MM.1S (cell line): ENCODE measurements around the gene ATG101.
A peak's percentile ranks its signal among the peaks of the same experiment; 100 is the strongest.

Source experiments
- DNase-seq: peaks from one replicate; pipeline ENCODE4 v3.0.0-alpha.2; 2015
- H2AFZ ChIP-seq: fragments of 300-600 bp; sonication (generic); 2 replicates; pipeline ENCODE4 v1.6.0; 2016; ENCODE audit warnings: antibody characterized with exemption, low read length
- H3F3A ChIP-seq: fragments of 300-600 bp; sonication (generic); 2 replicates; pipeline ENCODE4 v1.6.1; 2016; ENCODE audit warnings: mild to moderate bottlenecking, antibody characterized with exemption, low read length, moderate library complexity, mixed read lengths; ENCODE audit not compliant: insufficient read depth
- H3K27ac ChIP-seq: fragments of 300-600 bp; sonication (generic); 2 replicates; pipeline ENCODE4 v1.5.1; 2016; ENCODE audit warnings: mild to moderate bottlenecking, low read length
- H3K27me3 ChIP-seq: fragments of 300-600 bp; sonication (generic); replicated peaks from 2 replicates; pipeline ENCODE4 v1.6.0; 2016; ENCODE audit warnings: low read length; ENCODE audit not compliant: insufficient read depth
- H3K36me3 ChIP-seq: fragments of 300-600 bp; sonication (generic); replicated peaks from 2 replicates; pipeline ENCODE4 v1.6.1; 2016; ENCODE audit warnings: mild to moderate bottlenecking, low read length, mixed read lengths; ENCODE audit not compliant: insufficient read depth
- H3K4me1 ChIP-seq: fragments of 300-600 bp; sonication (generic); 2 replicates; pipeline ENCODE4 v1.6.1; 2016; ENCODE audit warnings: low read length, mixed read lengths
- H3K4me2 ChIP-seq: fragments of 300-600 bp; sonication (generic); 2 replicates; pipeline ENCODE4 v1.6.0; 2016; ENCODE audit warnings: low read depth, low read length
- H3K4me3 ChIP-seq: fragments of 300-600 bp; sonication (generic); 2 replicates; pipeline ENCODE4 v1.5.1; 2016; ENCODE audit warnings: low read length, mixed read lengths
- H3K79me2 ChIP-seq: fragments of 300-600 bp; sonication (generic); 2 replicates; pipeline ENCODE4 v1.6.1; 2016; ENCODE audit warnings: mixed run types, low read length, mixed read lengths
- H3K9ac ChIP-seq: fragments of 300-600 bp; sonication (generic); 2 replicates; pipeline ENCODE4 v1.6.1; 2016; ENCODE audit warnings: low read length, mixed read lengths
- H3K9me2 ChIP-seq: fragments of 300-600 bp; sonication (generic); replicated peaks from 2 replicates; pipeline ENCODE4 v1.6.1; 2016; ENCODE audit warnings: mild to moderate bottlenecking, low read length, mixed read lengths; ENCODE audit not compliant: insufficient read depth
- H3K9me3 ChIP-seq: fragments of 300-600 bp; sonication (generic); replicated peaks from 2 replicates; pipeline ENCODE4 v1.6.1; 2016; ENCODE audit warnings: mild to moderate bottlenecking, low read length, mixed read lengths; ENCODE audit not compliant: insufficient read depth
- H4K20me1 ChIP-seq: fragments of 300-600 bp; sonication (generic); 2 replicates; pipeline ENCODE4 v1.6.1; 2016; ENCODE audit warnings: mild to moderate bottlenecking, low read length, moderate library complexity, mixed read lengths; ENCODE audit not compliant: insufficient read depth
- CTCF ChIP-seq: fragments of 300-600 bp; sonication (generic); IDR thresholded peaks from 2 replicates; pipeline ENCODE4 v1.5.1; 2016; ENCODE audit warnings: antibody characterized with exemption, low read length, mixed read lengths
- EZH2 ChIP-seq: fragments of 300-600 bp; sonication (generic); optimal IDR thresholded peaks from 2 replicates; pipeline ENCODE3; 2017; ENCODE audit warnings: low read depth, mild to moderate bottlenecking, antibody characterized with exemption, low read length, mixed read lengths
- EZH2phosphoT487 ChIP-seq: fragments of 300-600 bp; sonication (generic); IDR thresholded peaks from 2 replicates; pipeline ENCODE4 v1.6.1; 2018; ENCODE audit warnings: antibody characterized with exemption, low read length

The ATG101 gene

DNA sequence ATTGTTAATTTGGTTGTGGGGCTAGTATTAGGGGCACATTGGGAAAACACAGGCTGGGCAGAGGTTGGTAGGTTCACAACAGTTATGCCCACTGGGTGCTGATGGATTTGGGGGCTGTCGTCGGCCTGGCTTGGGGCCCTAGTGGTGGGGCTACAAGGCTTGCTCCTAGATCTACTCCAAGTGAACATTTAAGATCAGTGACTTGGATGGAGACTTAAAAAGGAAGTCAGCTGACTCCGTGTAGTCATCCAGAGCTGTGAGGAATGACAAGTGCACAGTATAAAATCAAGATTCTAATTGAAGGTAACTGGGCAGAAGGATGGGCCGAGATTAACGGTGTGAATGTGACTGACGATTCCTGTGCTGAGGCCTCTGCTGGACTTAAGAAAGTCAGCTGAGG, 31.3 kb upstream of the ATG101 start:
- Histone ChIP-seq H3K79me2 (no peaks in the 10 kb centered on the region), H3K36me3 (no peaks in the 10 kb centered on the region), H3K27ac (no peak overlapping the region), H3F3A (peaks cover 25% of the 10 kb centered on the region), H3K9me2 (no peaks in the 10 kb centered on the region), H3K27me3 (peaks cover 13% of the 10 kb centered on the region; the same call in 1 of the 2 replicates), H2AFZ (no peak overlapping the region), H3K4me2 (no peak overlapping the region), H3K4me1 (peaks cover 11% of the 10 kb centered on the region), H4K20me1 (no peaks in the 10 kb centered on the region), H3K4me3 (no peak overlapping the region), H3K9me3 (no peaks in the 10 kb centered on the region), H3K9ac (no peak overlapping the region)
- no peak for TF ChIP-seq CTCF
- TF ChIP-seq EZH2phosphoT487: no peak
- TF ChIP-seq EZH2: no peak
- DNase-seq: no peak

DNA sequence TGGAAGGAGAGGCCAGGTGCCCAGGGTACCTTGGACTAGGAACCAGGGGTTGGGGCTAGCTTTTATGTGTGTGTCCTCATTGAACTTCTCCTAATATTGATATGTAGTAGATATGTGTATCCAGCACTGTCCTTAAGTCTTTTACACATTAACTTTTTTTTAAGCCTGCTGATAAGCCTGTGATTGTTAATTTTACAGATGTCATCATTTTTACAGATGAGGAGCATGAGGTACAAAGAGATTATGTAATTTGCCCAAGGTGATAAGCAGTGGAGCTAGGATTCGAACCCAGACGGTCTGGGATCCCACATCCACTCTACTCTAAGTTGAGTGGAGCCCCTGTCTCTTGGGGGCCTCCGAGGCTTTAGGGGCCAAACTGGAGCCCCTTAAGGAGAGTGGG, 28.7 kb upstream of the ATG101 start:
- TF ChIP-seq EZH2phosphoT487: no peak
- TF ChIP-seq EZH2: no peak
- TF ChIP-seq CTCF: no peak
- no peak for DNase-seq
- H2AFZ ChIP-seq: no peak overlapping the region
- H3K9me3 ChIP-seq: no peaks in the 10 kb centered on the region
- no peak overlapping the region for H3K4me3 ChIP-seq
- peaks cover 7% of the 10 kb centered on the region for H3K4me1 ChIP-seq
- H3K36me3 ChIP-seq: no peaks in the 10 kb centered on the region
- no peaks in the 10 kb centered on the region for H3K9me2 ChIP-seq
- H3K27me3 ChIP-seq: no peaks in the 10 kb centered on the region
- no peak overlapping the region for H3K27ac ChIP-seq
- H4K20me1 ChIP-seq: no peaks in the 10 kb centered on the region
- H3K79me2 ChIP-seq: no peaks in the 10 kb centered on the region
- peaks cover 13% of the 10 kb centered on the region for H3F3A ChIP-seq
- H3K9ac ChIP-seq: no peak overlapping the region
- H3K4me2 ChIP-seq: no peak overlapping the region

- peak; percentile 1 for DNase-seq
- no peaks in the 10 kb centered on the region for H3K36me3 ChIP-seq
- H3K4me3 ChIP-seq: no peak overlapping the region
- no peaks in the 10 kb centered on the region for H3K9me2 ChIP-seq
- no peak overlapping the region for H3K9ac ChIP-seq
- no peak overlapping the region for H2AFZ ChIP-seq
- no peak overlapping the region for H3K4me2 ChIP-seq
- no peaks in the 10 kb centered on the region for H3K27me3 ChIP-seq
- no peak overlapping the region for H3K27ac ChIP-seq
- H3K79me2 ChIP-seq: no peaks in the 10 kb centered on the region
- peaks cover 7% of the 10 kb centered on the region; the same call in 1 of the 2 replicates for H3F3A ChIP-seq
- no peak for TF ChIP-seq EZH2phosphoT487
- TF ChIP-seq CTCF: no peak
- no peaks in the 10 kb centered on the region for H3K4me1 ChIP-seq
- H4K20me1 ChIP-seq: no peaks in the 10 kb centered on the region
- no peaks in the 10 kb centered on the region for H3K9me3 ChIP-seq
Measured at GRCh38 chr12:52041695-52042123, 28.1 kb upstream of the ATG101 start.
